Measurements from ENCODE around the gene SDSL. TPM values are rescaled to one million over a fixed set of nuclear protein-coding genes. Genes with fewer than 3 reads are reported as not detected.
A peak's percentile ranks its signal among the peaks of the same experiment; 100 is the strongest.

SDSL gene
- total and polyA plus RNA-seq, 7 donors: 0.82 to 33.0 (median 1.9) TPM

GRCh38 chr12:113439606-113440030 lies 17.4 kb downstream of the SDSL start:
- WGBS, 2 donors: 23 to 34% methylated on average over 8 of the region's 8 CpGs
- H3K4me3 ChIP-seq: no peak overlapping the region
- H3K27me3 ChIP-seq: peaks cover 0 to 41% (median 0%) of the 10 kb centered on the region in 3 donors
- no peaks in the 10 kb centered on the region for H3K36me3 ChIP-seq
- H3K27ac ChIP-seq: no peak overlapping the region
- intact Hi-C loops (cut with DNase I): no loop called here
- TF ChIP-seq CTCF (IDR thresholded peaks at IDR 0.05) (peak in 3 of 4 experiments; percentile 7 to 37 (median 15)), POLR2AphosphoS5 (IDR thresholded peaks at IDR 0.05) (no peak), EP300 (IDR thresholded peaks at IDR 0.05) (no peak), POLR2A (IDR thresholded peaks at IDR 0.05) (no peak)
- no peaks in the 10 kb centered on the region for H3K4me1 ChIP-seq
- no peaks in the 10 kb centered on the region for H3K9me3 ChIP-seq
- DNase-seq: no peak

- Histone ChIP-seq H3K4me1 (no peaks in the 10 kb centered on the region), H3K4me3 (no peak overlapping the region), H3K9me3 (peaks cover 0 to under 1% (median 0%) of the 10 kb centered on the region in 4 donors), H3K27me3 (peaks cover 0 to 46% (median 0%) of the 10 kb centered on the region in 3 donors), H3K27ac (no peak overlapping the region), H3K36me3 (no peaks in the 10 kb centered on the region)
- TF ChIP-seq CTCF (IDR thresholded peaks at IDR 0.05) (no peak), POLR2AphosphoS5 (IDR thresholded peaks at IDR 0.05) (no peak), POLR2A (IDR thresholded peaks at IDR 0.05) (no peak), EP300 (IDR thresholded peaks at IDR 0.05) (no peak)
- no peak for DNase-seq
- 71 to 78% methylated on average over 7 of the region's 7 CpGs for WGBS, 2 donors
- intact Hi-C loops (cut with DNase I): no loop called here
These were observed 18.2 kb downstream of the SDSL start for GRCh38 chr12:113440336-113440735.

GRCh38 chr12:113440947-113441782 lies 19.0 kb downstream of the SDSL start:
- Histone ChIP-seq H3K27me3 (peaks cover 0 to 51% (median 0%) of the 10 kb centered on the region in 3 donors), H3K4me1 (no peaks in the 10 kb centered on the region), H3K4me3 (no peak overlapping the region), H3K27ac (no peak overlapping the region), H3K36me3 (no peaks in the 10 kb centered on the region), H3K9me3 (peaks cover 0 to 5% (median 0%) of the 10 kb centered on the region in 4 donors)
- intact Hi-C loops (cut with DNase I): no loop called here
- DNase-seq: no peak
- WGBS, 2 donors: 51 to 63% methylated on average over 14 of the region's 14 CpGs
- TF ChIP-seq EP300 (IDR thresholded peaks at IDR 0.05): no peak
- no peak for TF ChIP-seq POLR2AphosphoS5 (IDR thresholded peaks at IDR 0.05)
- no peak for TF ChIP-seq CTCF (IDR thresholded peaks at IDR 0.05)
- TF ChIP-seq POLR2A (IDR thresholded peaks at IDR 0.05): no peak

GRCh38 chr12:113443030-113443539 lies 20.9 kb downstream of the SDSL start:
- Histone ChIP-seq H3K9me3 (peaks cover 0 to 5% (median 0%) of the 10 kb centered on the region in 4 donors), H3K4me3 (no peak overlapping the region), H3K36me3 (no peaks in the 10 kb centered on the region), H3K4me1 (no peaks in the 10 kb centered on the region), H3K27me3 (peaks cover 0 to 59% (median 0%) of the 10 kb centered on the region in 3 donors), H3K27ac (no peak overlapping the region)
- WGBS, 2 donors: 92 to 93% methylated on average over 6 of the region's 6 CpGs
- intact Hi-C loops (cut with DNase I): no loop called here
- no peak for TF ChIP-seq CTCF (IDR thresholded peaks at IDR 0.05)
- TF ChIP-seq POLR2AphosphoS5 (IDR thresholded peaks at IDR 0.05): no peak
- no peak for TF ChIP-seq POLR2A (IDR thresholded peaks at IDR 0.05)
- no peak for TF ChIP-seq EP300 (IDR thresholded peaks at IDR 0.05)
- DNase-seq: no peak

Data from sigmoid colon (tissue), 7 donors.